ENCODE data around the gene CLDN14. TPM values are rescaled to one million over a fixed set of nuclear protein-coding genes. Genes with fewer than 3 reads are reported as not detected.

CLDN14 gene
- total RNA-seq, result not detected

- H3K27me3 ChIP-seq, result no peaks in the 10 kb centered on the region
- WGBS, 2 donors, result 59 to 64% methylated on average over 24 of the region's 25 CpGs
- H3K4me1 ChIP-seq, result peaks cover 0 to 3% of the 10 kb centered on the region in 2 donors
- TF ChIP-seq POLR2A (IDR thresholded peaks at IDR 0.05) (no peak), CTCF (IDR thresholded peaks at IDR 0.05) (no peak)
- no peaks in the 10 kb centered on the region for H3K9me3 ChIP-seq
- DNase-seq, result peak; percentile 64 to 69
- H3K36me3 ChIP-seq, result no peaks in the 10 kb centered on the region
- H3K27ac ChIP-seq, result no peak within 1 kb of the TSS
- H3K4me3 ChIP-seq (replicated peaks in 1 of 3), result no peak within 1 kb of the TSS
- intact Hi-C loops (cut with DNase I), result no loop called here
Measured at GRCh38 chr21:36479415-36480402, at the start of gene CLDN14. Gene CLDN14, minus strand, starts transcription at chr21:36480122. Its CDS starts 18,427 bp downstream, at chr21:36461695.

GRCh38 chr21:36528716-36529115, 48.8 kb upstream of the CLDN14 start:
- intact Hi-C loops (cut with DNase I), result no loop called here
- no peak for DNase-seq
- Histone ChIP-seq H3K4me3 (replicated peaks in 1 of 3) (no peak overlapping the region), H3K9me3 (no peaks in the 10 kb centered on the region), H3K27ac (no peak overlapping the region), H3K36me3 (no peaks in the 10 kb centered on the region), H3K27me3 (no peaks in the 10 kb centered on the region), H3K4me1 (no peaks in the 10 kb centered on the region)
- no peak for TF ChIP-seq POLR2A (IDR thresholded peaks at IDR 0.05)
- no peak for TF ChIP-seq CTCF (IDR thresholded peaks at IDR 0.05)
- 84 to 100% methylated on average over 2 to 6 of the region's 6 CpGs for WGBS, 2 donors

GRCh38 chr21:36527317-36527716, 47.4 kb upstream of the CLDN14 start:
- Histone ChIP-seq H3K4me1 (no peaks in the 10 kb centered on the region), H3K36me3 (no peaks in the 10 kb centered on the region), H3K9me3 (no peaks in the 10 kb centered on the region), H3K27ac (no peak overlapping the region), H3K27me3 (no peaks in the 10 kb centered on the region), H3K4me3 (replicated peaks in 1 of 3) (no peak overlapping the region)
- intact Hi-C loops (cut with DNase I), result no loop called here
- TF ChIP-seq CTCF (IDR thresholded peaks at IDR 0.05), result no peak
- TF ChIP-seq POLR2A (IDR thresholded peaks at IDR 0.05), result no peak
- DNase-seq, result no peak
- 89 to 90% methylated on average over 6 of the region's 6 CpGs for WGBS, 2 donors

- H3K27ac ChIP-seq, result no peak overlapping the region
- H3K4me1 ChIP-seq, result no peaks in the 10 kb centered on the region
- no peaks in the 10 kb centered on the region for H3K36me3 ChIP-seq
- TF ChIP-seq POLR2A (IDR thresholded peaks at IDR 0.05), result no peak
- no peak for TF ChIP-seq CTCF (IDR thresholded peaks at IDR 0.05)
- 98 to 100% methylated on average over 4 of the region's 4 CpGs for WGBS, 2 donors
- DNase-seq, result no peak
- intact Hi-C loops (cut with DNase I), result no loop called here
- no peak overlapping the region for H3K4me3 ChIP-seq (replicated peaks in 1 of 3)
- no peaks in the 10 kb centered on the region for H3K27me3 ChIP-seq
- H3K9me3 ChIP-seq, result no peaks in the 10 kb centered on the region
Measured at GRCh38 chr21:36526104-36526503, 46.2 kb upstream of the CLDN14 start.

- Histone ChIP-seq H3K27ac (no peak overlapping the region), H3K4me1 (no peaks in the 10 kb centered on the region), H3K4me3 (replicated peaks in 1 of 3) (no peak overlapping the region), H3K36me3 (no peaks in the 10 kb centered on the region), H3K27me3 (no peaks in the 10 kb centered on the region), H3K9me3 (no peaks in the 10 kb centered on the region)
- 87 to 89% methylated on average over 6 to 8 of the region's 9 CpGs for WGBS, 2 donors
- TF ChIP-seq POLR2A (IDR thresholded peaks at IDR 0.05), result no peak
- no peak for TF ChIP-seq CTCF (IDR thresholded peaks at IDR 0.05)
- intact Hi-C loops (cut with DNase I), result no loop called here
- no peak for DNase-seq
Measured at GRCh38 chr21:36524477-36524876, 44.6 kb upstream of the CLDN14 start.

Measured in thyroid gland (tissue), 4 donors.